GM21717 (cell line): ENCODE data around the gene NKX3-2.

ENCODE experiments used
- ATAC-seq: cut with Tn5 transposase; IDR thresholded peaks from one replicate; pipeline ENCODE4 v1.9.1; 2021; ENCODE audit warnings: mild to moderate bottlenecking, moderate library complexity; ENCODE audit not compliant: unreplicated experiment

The NKX3-2 gene

GRCh38 chr4:13515268-13515667 is 29.0 kb downstream of the NKX3-2 start:
- ATAC-seq: no peak

- ATAC-seq: no peak
These were observed 29.6 kb downstream of the NKX3-2 start for GRCh38 chr4:13514722-13515121.

GRCh38 chr4:13511101-13511500 is 33.2 kb downstream of the NKX3-2 start:
- ATAC-seq: no peak

- ATAC-seq: no peak
These were observed 34.9 kb downstream of the NKX3-2 start for GRCh38 chr4:13509442-13509841.

- no peak for ATAC-seq
These were observed 39.9 kb downstream of the NKX3-2 start for GRCh38 chr4:13504374-13504773.

- ATAC-seq: no peak
These were observed 45.8 kb downstream of the NKX3-2 start for GRCh38 chr4:13498469-13498868.

- no peak for ATAC-seq
These were observed 47.7 kb downstream of the NKX3-2 start for GRCh38 chr4:13496605-13497004.

GRCh38 chr4:13495753-13496152 is 48.6 kb downstream of the NKX3-2 start:
- no peak for ATAC-seq

GRCh38 chr4:13493793-13494192 is 50.5 kb downstream of the NKX3-2 start:
- ATAC-seq: no peak

GRCh38 chr4:13492747-13493146 is 51.6 kb downstream of the NKX3-2 start:
- ATAC-seq: no peak
